ENCODE measurements around the gene IZUMO2.

DNA sequence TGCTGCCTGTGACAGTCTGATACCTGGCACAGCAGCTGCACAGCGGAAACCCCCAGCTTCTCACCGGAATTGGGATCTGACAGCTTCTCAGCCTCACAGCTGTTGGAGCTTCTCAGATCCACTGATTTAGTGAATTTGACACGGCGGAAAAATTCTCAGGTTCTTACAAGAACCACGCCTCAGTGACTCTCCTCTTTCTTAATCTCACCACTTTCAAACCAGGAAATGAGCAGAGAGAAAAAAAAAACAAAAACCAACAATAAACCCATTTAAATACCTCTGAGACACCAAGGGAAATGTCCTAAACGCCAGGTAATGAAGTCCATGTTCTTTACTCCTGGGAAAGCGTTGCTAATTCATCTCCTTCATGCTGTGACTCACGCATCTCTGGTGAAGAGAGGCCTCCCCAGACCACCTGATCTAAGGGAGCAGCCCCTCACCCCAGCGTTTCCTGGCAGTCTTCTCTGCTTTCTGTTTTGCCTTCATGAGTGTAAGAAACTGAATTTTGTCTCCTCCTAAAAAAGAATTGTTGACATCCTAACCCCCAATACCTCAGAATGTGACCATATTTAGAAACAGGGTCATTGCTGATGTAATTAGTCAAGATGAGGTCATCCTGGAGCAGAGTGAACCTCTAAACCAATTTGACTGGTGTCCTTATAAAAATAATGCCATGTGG, 15.9 kb upstream of the IZUMO2 start:
- TF ChIP-seq POLR2AphosphoS5 (IDR thresholded peaks at IDR 0.05; ENCODE audit: borderline replicate concordance, low read depth, low read length) (no peak), EZH2 (IDR thresholded peaks at IDR 0.05) (no peak)
